ENCODE measurements around the gene RAPGEF5. TPM values are rescaled to one million over a fixed set of nuclear protein-coding genes. Genes with fewer than 3 reads are reported as not detected.

The RAPGEF5 gene
- polyA plus RNA-seq, 1 of the 3 experiments (the other 2 are of a cell fraction): 1.2 TPM

DNA sequence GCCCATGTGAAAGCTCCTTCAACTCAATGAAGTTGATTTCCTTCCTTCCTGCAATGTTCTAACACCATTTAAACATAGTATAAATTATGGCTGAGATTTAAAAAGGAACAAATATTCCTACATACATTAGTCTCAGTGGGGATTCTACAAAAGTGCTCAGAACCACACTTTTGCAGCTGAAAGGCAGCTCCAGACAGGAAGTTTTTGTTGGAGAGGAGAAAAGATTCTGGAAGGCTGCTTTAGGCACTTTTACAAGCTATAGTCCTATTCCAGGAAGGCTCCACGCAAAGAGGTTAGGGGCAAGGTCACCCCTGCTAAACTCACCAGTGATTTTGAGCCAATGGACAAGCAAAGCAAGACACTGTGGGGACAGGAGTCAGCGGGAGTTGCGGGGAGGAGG lies 232.0 kb downstream of the RAPGEF5 start (continued):
- TF ChIP-seq, protein P1, sequence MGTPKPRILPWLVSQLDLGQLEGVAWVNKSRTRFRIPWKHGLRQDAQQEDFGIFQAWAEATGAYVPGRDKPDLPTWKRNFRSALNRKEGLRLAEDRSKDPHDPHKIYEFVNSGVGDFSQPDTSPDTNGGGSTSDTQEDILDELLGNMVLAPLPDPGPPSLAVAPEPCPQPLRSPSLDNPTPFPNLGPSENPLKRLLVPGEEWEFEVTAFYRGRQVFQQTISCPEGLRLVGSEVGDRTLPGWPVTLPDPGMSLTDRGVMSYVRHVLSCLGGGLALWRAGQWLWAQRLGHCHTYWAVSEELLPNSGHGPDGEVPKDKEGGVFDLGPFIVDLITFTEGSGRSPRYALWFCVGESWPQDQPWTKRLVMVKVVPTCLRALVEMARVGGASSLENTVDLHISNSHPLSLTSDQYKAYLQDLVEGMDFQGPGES (IDR thresholded peaks at IDR 0.05; ENCODE audit: low read depth, low read length): no peak
- TF ChIP-seq RXRA (IDR thresholded peaks at IDR 0.05; ENCODE audit: borderline replicate concordance, low read depth): no peak
- no peak for TF ChIP-seq YY1 (IDR thresholded peaks at IDR 0.05; ENCODE audit: low read depth)
- no peak for TF ChIP-seq RFX5 (IDR thresholded peaks at IDR 0.05; ENCODE audit: low read length)
- TF ChIP-seq TAF1 (IDR thresholded peaks at IDR 0.05; ENCODE audit: borderline replicate concordance, low read depth, low read length): no peak

DNA sequence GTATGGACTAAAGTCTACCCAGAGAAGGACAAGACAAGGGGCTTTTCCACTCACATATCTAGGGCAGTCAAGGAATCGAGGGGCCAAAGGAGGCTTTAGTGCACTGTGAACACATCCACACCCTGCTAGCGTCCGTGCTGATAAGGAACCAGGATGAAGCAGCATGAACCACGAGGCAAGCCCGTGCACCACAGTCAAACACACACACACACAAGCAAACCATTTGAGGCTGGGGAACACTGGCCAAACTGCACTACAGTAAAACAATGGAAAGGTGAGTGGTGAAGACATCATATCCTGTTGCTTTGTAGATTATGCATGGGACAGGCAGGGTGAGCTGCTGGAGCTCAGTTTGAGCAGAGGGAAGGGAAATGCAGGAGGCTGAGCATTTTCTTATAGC lies 233.8 kb downstream of the RAPGEF5 start:
- WGBS (ENCODE audit: low lambda C conversion rate): 84% methylated on average over 5 of the region's 5 CpGs
- no peaks in the 10 kb centered on the region for H3K27me3 ChIP-seq (ENCODE audit: insufficient read depth)
- no peak overlapping the region for H2AFZ ChIP-seq (ENCODE audit: low read depth)
- H3K36me3 ChIP-seq (replicated peaks in 1 of 2; ENCODE audit: control insufficient read depth in 1 of 2, insufficient read depth in 2 of 2, low read length in 1 of 2): peaks cover 0 to 16% of the 10 kb centered on the region in 2 experiments
- H4K20me1 ChIP-seq (ENCODE audit: insufficient read depth): no peaks in the 10 kb centered on the region
- ChIA-PET CTCF (interaction anchor here (0.9 to 6.0 kb wide), 2 partner anchors 13 to 20 kb away, joined by 3 to 52 read pairs; no protein-coding TSS in a partner anchor), POLR2A (no interaction called here)
- TF ChIP-seq, protein P2, sequence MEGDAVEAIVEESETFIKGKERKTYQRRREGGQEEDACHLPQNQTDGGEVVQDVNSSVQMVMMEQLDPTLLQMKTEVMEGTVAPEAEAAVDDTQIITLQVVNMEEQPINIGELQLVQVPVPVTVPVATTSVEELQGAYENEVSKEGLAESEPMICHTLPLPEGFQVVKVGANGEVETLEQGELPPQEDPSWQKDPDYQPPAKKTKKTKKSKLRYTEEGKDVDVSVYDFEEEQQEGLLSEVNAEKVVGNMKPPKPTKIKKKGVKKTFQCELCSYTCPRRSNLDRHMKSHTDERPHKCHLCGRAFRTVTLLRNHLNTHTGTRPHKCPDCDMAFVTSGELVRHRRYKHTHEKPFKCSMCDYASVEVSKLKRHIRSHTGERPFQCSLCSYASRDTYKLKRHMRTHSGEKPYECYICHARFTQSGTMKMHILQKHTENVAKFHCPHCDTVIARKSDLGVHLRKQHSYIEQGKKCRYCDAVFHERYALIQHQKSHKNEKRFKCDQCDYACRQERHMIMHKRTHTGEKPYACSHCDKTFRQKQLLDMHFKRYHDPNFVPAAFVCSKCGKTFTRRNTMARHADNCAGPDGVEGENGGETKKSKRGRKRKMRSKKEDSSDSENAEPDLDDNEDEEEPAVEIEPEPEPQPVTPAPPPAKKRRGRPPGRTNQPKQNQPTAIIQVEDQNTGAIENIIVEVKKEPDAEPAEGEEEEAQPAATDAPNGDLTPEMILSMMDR (IDR thresholded peaks at IDR 0.05): no peak
- TF ChIP-seq GATA2 (CRISPR knock-in tag; IDR thresholded peaks at IDR 0.05) (no peak), ELF1 (IDR thresholded peaks at IDR 0.05) (no peak), YY1 (IDR thresholded peaks at IDR 0.05; ENCODE audit: low read depth) (no peak), SMC3 (IDR thresholded peaks at IDR 0.05; ENCODE audit: low read depth, low read length) (no peak), TCF12 (IDR thresholded peaks at IDR 0.05) (no peak), TAF1 (IDR thresholded peaks at IDR 0.05; ENCODE audit: borderline replicate concordance, low read depth, low read length) (no peak)
- TF ChIP-seq, protein P1 (IDR thresholded peaks at IDR 0.05; ENCODE audit: low read depth, low read length): no peak
- TF ChIP-seq, protein P3, sequence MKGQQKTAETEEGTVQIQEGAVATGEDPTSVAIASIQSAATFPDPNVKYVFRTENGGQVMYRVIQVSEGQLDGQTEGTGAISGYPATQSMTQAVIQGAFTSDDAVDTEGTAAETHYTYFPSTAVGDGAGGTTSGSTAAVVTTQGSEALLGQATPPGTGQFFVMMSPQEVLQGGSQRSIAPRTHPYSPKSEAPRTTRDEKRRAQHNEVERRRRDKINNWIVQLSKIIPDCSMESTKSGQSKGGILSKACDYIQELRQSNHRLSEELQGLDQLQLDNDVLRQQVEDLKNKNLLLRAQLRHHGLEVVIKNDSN (IDR thresholded peaks at IDR 0.05; ENCODE audit: borderline replicate concordance, low read depth): no peak
- TF ChIP-seq, protein P4, sequence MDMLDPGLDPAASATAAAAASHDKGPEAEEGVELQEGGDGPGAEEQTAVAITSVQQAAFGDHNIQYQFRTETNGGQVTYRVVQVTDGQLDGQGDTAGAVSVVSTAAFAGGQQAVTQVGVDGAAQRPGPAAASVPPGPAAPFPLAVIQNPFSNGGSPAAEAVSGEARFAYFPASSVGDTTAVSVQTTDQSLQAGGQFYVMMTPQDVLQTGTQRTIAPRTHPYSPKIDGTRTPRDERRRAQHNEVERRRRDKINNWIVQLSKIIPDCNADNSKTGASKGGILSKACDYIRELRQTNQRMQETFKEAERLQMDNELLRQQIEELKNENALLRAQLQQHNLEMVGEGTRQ (IDR thresholded peaks at IDR 0.05; ENCODE audit: borderline replicate concordance, low read depth, low read length): no peak
- H3K9ac ChIP-seq: no peak overlapping the region
- H3K9me3 ChIP-seq: no peaks in the 10 kb centered on the region
- peaks cover 3 to 25% of the 10 kb centered on the region in 2 experiments; a peak in 3 of 4 replicates for H3K4me1 ChIP-seq (ENCODE audit: control insufficient read depth in 1 of 2, insufficient read depth in 2 of 2, low read depth in 1 of 2, low read length in 1 of 2)
- no peak overlapping the region for H3K4me2 ChIP-seq
- no peaks in the 10 kb centered on the region for H3K9me2 ChIP-seq
- H3K27ac ChIP-seq (ENCODE audit: low read depth in 2 of 2, low read length in 1 of 2): no peak overlapping the region
- H3K4me3 ChIP-seq (ENCODE audit: low read depth in 2 of 2, low read length in 1 of 2): no peak overlapping the region
- no peaks in the 10 kb centered on the region for H3K79me2 ChIP-seq (ENCODE audit: insufficient read depth)
- no peak for DNase-seq
- no peaks in the 10 kb centered on the region for H3F3A ChIP-seq (replicated peaks; ENCODE audit: insufficient read depth)
